ENCODE results near the gene TNFAIP8L3. TPM values are rescaled to one million over a fixed set of nuclear protein-coding genes. Genes with fewer than 3 reads are reported as not detected.

TNFAIP8L3 gene
- total RNA-seq, 1 donor, result 8.3 TPM

- H3K79me2 ChIP-seq (ENCODE audit: insufficient read depth, low read length), result no peaks in the 10 kb centered on the region
- no peaks in the 10 kb centered on the region for H3K27me3 ChIP-seq (ENCODE audit: insufficient read depth, low read length)
- H3K4me3 ChIP-seq (ENCODE audit: insufficient read depth, low read length), result peak overlapping the region; percentile 70
- H3K27ac ChIP-seq (ENCODE audit: low read depth, low read length), result peak overlapping the region; percentile 66
- H2AFZ ChIP-seq (ENCODE audit: low read length), result peak overlapping the region; percentile 92
- H3K4me2 ChIP-seq (ENCODE audit: insufficient read depth, low read length), result peak overlapping the region; percentile 88
- H4K20me1 ChIP-seq (ENCODE audit: insufficient read depth, low read length), result no peaks in the 10 kb centered on the region
- DNase-seq (ENCODE audit: insufficient read length, low spot score, missing footprints), result peak; percentile 90
- no peaks in the 10 kb centered on the region for H3K9me3 ChIP-seq (ENCODE audit: low read depth, low read length)
- TF ChIP-seq CTCF (IDR thresholded peaks at IDR 0.05; ENCODE audit: extremely low read depth, low read depth, low read length), result no peak
- peaks cover 25% of the 10 kb centered on the region for H3K4me1 ChIP-seq (ENCODE audit: insufficient read depth, low read length)
- no peaks in the 10 kb centered on the region for H3K36me3 ChIP-seq (ENCODE audit: insufficient read depth, low read length)
Measured at GRCh38 chr15:51076524-51077220, 18.0 kb downstream of the TNFAIP8L3 start.

DNA sequence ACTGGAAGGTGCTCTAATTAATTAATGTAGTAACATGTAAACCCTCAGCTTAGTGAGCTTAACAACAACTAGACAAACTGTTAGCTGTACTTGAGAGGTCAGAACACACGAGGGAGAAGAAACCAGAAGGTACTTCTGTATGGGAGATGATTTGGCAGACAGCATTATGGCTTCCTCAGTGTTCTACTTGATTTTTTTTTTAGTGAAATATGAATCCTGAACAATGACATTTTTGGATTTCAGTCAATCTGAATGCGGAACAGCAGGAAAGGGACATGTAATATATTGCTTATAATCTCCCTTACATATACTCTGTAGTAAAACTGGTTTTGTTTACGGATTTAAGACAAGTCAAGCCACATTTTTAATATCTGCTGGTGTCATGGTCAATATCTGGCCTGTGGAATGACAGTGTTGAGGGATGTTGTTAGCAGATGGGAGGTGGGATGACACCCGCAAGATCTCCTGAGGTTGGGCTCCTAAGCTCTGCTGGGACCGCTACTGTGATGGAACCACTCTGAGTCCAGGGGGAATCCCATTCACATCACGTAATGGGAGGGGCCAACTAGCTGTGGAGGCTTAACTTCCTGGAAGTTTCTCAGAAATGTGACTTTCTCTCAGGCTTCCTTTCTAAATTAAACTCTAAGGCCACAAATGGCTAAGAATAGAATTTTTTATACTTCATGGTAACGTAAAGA, 18.7 kb downstream of the TNFAIP8L3 start:
- Histone ChIP-seq H3K27me3 (ENCODE audit: insufficient read depth, low read length) (no peaks in the 10 kb centered on the region), H2AFZ (ENCODE audit: low read length) (peak overlapping the region; percentile 60), H3K4me2 (ENCODE audit: insufficient read depth, low read length) (no peak overlapping the region), H3K36me3 (ENCODE audit: insufficient read depth, low read length) (no peaks in the 10 kb centered on the region), H3K79me2 (ENCODE audit: insufficient read depth, low read length) (no peaks in the 10 kb centered on the region), H3K4me1 (ENCODE audit: insufficient read depth, low read length) (peaks cover 29% of the 10 kb centered on the region), H3K9me3 (ENCODE audit: low read depth, low read length) (no peaks in the 10 kb centered on the region), H3K27ac (ENCODE audit: low read depth, low read length) (no peak overlapping the region), H4K20me1 (ENCODE audit: insufficient read depth, low read length) (no peaks in the 10 kb centered on the region), H3K4me3 (ENCODE audit: insufficient read depth, low read length) (no peak overlapping the region)
- DNase-seq (ENCODE audit: insufficient read length, low spot score, missing footprints), result no peak
- no peak for TF ChIP-seq CTCF (IDR thresholded peaks at IDR 0.05; ENCODE audit: extremely low read depth, low read depth, low read length)

- no peak overlapping the region for H3K4me2 ChIP-seq (ENCODE audit: insufficient read depth, low read length)
- no peaks in the 10 kb centered on the region for H3K9me3 ChIP-seq (ENCODE audit: low read depth, low read length)
- H4K20me1 ChIP-seq (ENCODE audit: insufficient read depth, low read length), result no peaks in the 10 kb centered on the region
- no peaks in the 10 kb centered on the region for H3K27me3 ChIP-seq (ENCODE audit: insufficient read depth, low read length)
- H3K4me3 ChIP-seq (ENCODE audit: insufficient read depth, low read length), result no peak overlapping the region
- H2AFZ ChIP-seq (ENCODE audit: low read length), result no peak overlapping the region
- peaks cover 26% of the 10 kb centered on the region for H3K4me1 ChIP-seq (ENCODE audit: insufficient read depth, low read length)
- H3K36me3 ChIP-seq (ENCODE audit: insufficient read depth, low read length), result no peaks in the 10 kb centered on the region
- DNase-seq (ENCODE audit: insufficient read length, low spot score, missing footprints), result no peak
- H3K27ac ChIP-seq (ENCODE audit: low read depth, low read length), result no peak overlapping the region
- no peaks in the 10 kb centered on the region for H3K79me2 ChIP-seq (ENCODE audit: insufficient read depth, low read length)
- no peak for TF ChIP-seq CTCF (IDR thresholded peaks at IDR 0.05; ENCODE audit: extremely low read depth, low read depth, low read length)
Measured at GRCh38 chr15:51075364-51075763, 19.3 kb downstream of the TNFAIP8L3 start.

DNA sequence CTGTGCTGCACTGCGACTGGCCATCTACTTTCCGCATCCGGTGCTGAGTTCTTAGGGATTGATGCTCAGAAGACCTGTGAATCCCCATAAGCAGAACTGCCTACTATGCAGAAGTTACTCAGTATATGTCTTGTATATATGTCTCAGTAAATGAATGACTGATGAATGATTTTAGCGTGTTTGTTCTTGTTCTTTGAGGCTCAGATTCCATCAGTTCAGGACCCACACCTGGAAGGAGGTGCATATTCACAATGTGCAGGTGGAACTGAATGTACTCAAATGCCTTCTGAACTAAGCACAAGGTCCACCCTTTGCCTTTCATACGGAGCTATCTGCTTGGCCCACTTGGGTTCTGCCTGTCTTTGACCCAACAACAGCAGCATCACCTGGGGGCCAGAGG, 19.8 kb downstream of the TNFAIP8L3 start:
- Histone ChIP-seq H3K27ac (ENCODE audit: low read depth, low read length) (no peak overlapping the region), H3K4me3 (ENCODE audit: insufficient read depth, low read length) (no peak overlapping the region), H3K36me3 (ENCODE audit: insufficient read depth, low read length) (no peaks in the 10 kb centered on the region), H3K9me3 (ENCODE audit: low read depth, low read length) (no peaks in the 10 kb centered on the region), H3K79me2 (ENCODE audit: insufficient read depth, low read length) (no peaks in the 10 kb centered on the region), H3K27me3 (ENCODE audit: insufficient read depth, low read length) (no peaks in the 10 kb centered on the region), H3K4me1 (ENCODE audit: insufficient read depth, low read length) (peaks cover 21% of the 10 kb centered on the region), H3K4me2 (ENCODE audit: insufficient read depth, low read length) (no peak overlapping the region), H4K20me1 (ENCODE audit: insufficient read depth, low read length) (no peaks in the 10 kb centered on the region), H2AFZ (ENCODE audit: low read length) (no peak overlapping the region)
- no peak for DNase-seq (ENCODE audit: insufficient read length, low spot score, missing footprints)
- TF ChIP-seq CTCF (IDR thresholded peaks at IDR 0.05; ENCODE audit: extremely low read depth, low read depth, low read length), result no peak

Measured in osteoblast (primary cell).